ENCODE results near the gene UNK.

Gene UNK

DNA sequence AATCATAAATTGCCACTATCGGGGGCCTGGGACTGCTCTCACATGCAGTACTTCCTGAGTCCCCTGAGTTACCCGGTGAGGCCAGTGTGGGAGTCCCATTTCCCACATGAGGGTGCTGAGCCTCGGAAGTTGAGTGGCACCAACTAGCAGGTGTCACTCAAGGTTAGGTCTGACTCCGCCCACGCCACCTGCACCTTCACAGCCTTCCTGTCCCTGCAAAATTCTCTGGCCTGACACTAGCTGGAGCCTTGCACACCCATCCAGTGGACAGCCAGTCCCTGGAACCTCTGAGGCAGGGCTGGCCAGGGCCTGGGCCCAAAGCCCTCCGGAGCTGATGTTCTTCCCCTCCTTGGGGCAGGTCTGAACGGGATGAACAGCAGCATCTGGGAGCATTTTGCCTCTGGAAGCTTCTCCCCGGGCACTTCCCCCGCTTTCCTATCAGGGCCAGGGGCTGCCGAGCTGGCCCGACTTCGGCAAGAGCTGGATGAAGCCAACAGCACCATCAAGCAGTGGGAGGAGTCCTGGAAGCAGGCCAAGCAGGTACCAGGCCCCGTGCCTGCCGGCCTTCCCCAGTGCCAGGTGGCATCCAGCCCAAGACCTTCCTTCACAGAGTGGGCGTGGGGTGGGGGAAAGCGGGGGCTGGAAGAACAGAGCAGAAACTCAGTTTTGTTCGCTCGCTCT lies 37.7 kb downstream of the UNK start:
- DNase-seq = no peak

DNA sequence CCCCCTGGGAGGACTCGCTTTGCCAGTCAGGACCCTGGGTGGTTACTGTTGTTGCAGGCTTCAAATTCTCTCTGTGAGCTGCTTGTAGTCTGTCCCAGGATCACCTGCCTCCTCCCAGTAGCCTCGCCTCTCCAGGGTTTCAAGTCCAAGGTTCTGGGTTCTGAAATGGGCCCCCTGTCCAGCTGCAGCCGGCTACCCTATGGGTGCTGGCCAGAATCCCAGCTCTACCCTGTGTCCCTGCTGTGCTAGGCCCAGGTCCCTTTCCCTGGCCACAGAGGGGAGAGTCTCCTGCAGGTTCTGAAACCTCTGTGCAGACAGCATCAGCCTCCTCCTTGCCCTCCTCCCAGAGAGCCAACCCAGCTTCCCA lies 38.2 kb downstream of the UNK start:
- no peak for DNase-seq

DNA sequence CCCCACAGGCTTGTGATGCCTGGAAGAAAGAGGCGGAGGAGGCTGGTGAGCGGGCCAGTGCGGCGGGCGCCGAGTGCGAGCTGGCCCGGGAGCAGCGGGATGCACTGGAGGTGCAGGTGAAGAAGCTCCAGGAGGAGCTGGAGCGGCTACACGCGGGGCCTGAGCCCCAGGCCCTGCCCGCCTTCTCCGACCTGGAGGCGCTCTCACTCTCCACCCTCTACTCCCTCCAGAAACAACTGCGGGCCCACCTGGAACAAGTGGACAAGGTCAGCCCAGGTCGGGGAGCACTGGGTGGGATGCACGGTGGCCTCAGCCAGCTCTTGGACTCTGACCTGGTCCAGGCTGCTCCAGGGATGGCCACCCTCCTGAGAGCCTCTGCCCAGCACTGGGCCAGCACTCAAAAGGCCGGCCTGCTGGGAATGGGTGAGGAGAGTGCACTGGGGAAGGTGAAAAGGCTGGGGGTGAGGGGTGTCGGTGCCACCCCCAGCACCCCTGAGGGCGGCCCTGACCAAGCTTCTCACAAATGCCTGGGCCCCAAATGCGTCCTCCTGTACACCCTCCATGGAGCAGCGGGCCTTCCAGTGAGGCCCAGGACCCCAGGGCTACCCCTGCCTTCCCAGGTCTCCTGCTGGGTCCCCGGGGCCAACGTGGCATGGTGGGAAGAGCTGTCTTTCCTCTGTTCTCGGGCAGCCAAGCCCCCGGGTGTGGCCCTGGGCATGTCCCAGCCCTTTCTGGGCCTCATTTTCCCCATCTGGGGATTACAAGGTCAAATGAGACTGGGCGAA lies 38.8 kb downstream of the UNK start:
- DNase-seq = no peak

DNA sequence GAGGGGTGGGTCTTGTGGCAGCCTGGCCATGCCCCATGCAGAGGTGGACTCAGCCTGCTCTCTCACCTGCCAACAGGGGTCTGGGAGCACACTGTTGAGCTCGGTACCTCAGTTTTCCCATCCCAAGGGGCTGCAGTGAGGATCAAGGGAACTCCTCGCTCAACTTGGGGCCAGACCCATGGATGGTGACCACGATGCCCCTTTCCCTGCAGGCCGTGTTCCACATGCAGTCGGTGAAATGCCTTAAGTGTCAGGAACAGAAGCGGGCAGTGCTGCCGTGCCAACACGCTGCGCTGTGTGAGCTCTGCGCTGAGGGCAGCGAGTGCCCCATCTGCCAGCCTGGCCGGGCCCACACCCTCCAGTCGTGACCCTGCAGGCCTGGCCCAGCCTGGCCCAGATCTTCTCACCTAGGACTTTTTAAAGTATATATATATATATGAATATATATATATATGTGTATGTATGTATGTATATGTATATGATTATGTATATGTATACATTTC lies 39.5 kb downstream of the UNK start:
- DNase-seq = no peak

DNA sequence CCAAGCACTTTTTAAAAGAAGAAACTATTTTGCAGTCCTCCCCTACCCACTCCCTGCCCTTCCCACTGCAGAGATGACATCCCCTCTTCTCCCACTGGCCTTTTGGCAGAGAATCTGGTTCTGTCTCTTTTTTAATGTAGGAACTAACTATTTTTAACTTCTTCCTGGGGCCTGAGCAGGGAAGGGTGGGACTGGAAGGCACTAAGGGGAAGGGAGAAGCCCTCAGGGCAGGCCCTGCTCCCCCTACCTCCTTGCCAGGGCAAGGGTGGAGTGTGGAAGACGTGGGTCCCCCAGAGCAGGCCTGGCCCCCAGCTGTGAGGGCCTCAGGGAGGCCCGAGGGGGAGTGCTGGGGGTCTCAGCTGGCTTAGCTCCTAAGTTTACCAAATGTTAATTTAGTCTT lies 40.1 kb downstream of the UNK start:
- DNase-seq = no peak

DNA sequence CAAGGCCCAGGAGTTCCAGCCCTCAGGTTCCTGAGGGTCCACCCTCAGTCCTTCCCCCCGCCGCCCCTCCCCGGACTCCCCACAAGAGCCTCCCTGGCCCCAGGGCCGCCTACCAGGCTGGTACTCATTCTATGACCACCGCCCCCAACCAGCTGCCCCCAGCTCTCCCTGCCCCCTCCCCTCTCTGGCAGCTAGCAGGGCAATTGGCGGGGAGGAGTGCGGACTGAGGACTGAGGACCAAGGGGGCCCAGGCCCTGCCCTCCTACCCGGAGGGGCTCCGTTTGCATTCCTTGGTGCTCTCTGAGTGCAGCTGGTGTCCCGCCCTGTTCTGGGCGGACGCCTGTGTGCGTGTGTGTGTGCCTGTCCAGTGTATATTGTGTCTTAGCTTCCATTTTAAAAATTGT lies 40.5 kb downstream of the UNK start:
- DNase-seq = no peak

DNA sequence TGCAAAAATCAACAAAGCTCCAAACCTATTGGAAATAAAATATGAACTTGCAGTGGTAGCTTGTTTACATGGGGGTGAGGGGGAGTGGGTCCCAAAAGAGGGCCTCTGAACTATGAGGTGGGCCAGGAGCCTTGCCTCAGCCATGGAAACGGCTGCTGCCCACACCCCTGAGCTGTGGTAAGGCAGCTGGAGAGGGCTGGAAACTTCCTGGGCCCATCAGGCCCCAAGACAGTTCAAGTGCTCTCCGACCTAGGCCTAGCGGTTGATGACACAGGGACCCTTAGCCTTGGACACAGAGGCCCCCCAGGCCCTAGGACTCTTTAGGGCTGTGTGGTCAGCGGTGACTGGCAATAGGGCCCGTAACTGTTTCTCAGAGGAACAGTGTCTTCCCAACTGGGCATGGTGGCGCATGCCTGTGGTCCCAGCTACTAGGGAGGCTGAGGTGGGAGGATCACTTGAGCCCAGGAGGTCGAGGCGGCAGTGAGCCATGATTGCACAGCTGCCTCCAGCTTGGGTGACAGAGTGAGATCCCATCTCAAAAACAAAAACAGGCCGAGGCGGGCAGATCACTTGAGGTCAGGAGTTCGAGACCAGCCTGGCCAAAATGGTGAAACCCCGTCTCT lies 41.3 kb downstream of the UNK start:
- no peak for DNase-seq

DNA sequence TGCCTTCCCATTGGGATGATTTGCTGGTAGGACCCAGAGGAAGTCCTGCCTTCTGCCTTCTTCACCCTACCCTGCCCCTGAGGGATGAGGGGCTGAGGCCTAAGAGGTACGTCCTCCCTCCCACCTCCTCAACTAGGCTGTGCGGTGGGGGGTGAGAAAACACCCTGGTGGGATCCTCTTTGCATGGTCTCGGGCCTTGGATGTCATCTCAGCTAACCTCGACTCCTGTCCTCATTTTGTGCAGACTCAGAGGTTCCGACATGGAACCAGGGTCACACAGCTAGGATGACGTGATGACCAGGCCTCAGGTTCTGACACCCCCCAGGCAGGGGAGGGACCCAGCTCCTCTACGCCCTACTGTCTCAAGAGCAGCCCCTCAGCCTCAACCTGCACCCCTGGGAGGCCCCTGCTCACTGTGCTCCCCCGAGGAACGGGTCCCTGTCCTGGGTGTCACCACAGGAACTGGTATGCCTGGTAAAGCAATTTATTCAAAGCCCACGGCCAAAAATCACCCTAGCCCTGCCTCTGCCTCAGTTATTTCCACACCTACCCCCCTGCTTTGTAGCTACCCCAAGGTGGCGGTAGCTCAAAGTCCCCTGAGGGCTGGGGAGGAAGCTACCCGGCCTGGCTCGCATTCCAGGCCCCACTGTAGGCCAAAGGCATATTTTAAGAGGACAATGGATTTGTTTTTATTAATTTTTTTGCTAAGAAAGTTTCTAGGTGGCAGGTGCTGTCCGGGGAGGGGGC lies 42.1 kb downstream of the UNK start:
- DNase-seq = no peak

DNA sequence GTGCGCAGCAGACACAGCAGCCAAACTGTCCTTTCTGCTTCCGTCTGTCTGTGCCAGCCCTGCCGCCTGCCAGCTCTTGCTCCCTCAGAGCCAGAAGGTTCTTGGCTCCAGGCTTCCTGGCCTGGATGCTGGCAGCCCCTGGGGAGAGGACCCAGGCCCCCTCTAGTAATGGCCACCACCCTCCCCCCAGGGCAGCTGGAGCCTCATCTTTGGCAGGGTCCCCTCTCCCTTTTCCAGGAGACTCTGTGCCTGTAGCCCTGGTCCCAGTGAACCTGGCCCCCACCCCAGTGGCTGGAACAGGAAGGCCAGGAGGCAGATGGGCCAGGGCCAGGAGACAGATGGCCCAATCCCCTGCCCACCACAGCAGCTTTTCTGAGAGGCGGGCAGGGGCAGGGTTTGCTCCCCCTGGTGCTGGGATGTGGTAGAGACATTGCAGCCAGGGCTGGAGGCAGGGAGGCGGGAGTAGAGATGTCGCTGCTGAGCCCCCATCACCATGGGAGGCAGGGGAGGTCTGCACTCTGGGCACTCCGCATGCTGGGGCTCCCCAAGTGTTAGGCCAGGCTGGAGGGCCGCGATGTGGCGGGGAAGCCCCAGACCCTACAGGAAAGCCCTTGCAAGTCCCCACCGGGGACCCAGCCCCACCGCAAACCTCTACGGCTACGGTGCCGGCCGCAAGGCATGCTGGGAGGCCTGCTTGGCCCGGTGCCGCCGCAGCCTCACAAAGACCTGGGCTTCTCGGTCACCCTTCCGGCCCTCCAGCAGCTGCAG lies 42.9 kb downstream of the UNK start:
- DNase-seq = peak; percentile 52

DNA sequence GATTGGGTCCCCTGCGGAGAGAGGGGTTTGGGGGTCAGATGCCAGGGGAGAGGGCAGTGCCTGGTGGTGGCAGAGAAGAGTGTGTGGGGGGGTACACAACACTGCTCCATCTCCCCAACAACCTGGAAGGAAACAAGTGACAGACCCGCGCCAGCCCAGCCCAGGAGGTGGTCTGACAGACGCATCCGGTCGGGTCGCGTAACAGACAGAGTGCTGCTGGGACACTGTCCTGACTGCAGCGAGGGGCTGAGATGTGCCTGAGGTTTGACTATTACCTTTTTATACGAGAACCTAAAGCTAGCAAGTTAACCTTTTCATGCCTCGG lies 43.4 kb downstream of the UNK start:
- DNase-seq = no peak

DNA sequence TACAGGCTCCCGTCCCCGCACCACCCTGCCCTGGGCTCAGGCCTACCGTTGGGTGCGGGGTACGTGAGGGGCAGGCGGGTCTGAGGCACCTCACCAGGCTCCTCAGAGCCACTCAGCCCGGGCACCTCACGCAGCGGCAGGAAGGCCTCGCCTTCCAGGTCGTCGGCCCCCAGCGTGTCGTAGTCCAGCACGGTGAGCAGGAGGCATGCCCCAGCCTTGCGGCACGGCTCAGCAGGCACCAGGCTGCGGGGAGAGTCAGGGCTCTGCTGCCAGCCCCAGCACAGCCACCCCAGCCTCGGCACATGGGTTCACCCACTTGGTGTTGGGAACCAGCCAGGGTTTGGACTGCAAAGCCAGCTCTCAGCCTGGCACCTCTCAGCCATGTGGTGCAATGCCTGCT lies 44.1 kb downstream of the UNK start:
- no peak for DNase-seq

DNA sequence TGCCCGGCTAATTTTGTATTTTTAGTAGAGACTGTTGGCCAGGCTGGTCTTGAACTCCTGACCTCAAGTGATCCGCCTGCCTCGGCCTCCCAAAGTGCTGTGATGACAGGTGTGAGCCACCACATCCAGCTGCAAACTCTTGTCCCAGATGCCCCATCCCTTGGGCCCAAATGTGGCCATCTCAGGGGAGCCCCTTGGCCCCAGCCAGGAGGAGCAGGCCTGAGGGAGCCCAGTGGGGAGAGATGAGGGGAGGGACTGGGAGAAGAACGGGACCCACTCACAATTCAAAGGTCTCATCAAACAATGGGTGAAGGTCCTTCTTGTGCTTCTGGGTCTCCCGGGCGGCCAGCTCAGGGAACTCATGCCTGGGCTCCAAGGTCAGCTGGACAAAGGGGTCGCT lies 45.1 kb downstream of the UNK start:
- no peak for DNase-seq

DNA sequence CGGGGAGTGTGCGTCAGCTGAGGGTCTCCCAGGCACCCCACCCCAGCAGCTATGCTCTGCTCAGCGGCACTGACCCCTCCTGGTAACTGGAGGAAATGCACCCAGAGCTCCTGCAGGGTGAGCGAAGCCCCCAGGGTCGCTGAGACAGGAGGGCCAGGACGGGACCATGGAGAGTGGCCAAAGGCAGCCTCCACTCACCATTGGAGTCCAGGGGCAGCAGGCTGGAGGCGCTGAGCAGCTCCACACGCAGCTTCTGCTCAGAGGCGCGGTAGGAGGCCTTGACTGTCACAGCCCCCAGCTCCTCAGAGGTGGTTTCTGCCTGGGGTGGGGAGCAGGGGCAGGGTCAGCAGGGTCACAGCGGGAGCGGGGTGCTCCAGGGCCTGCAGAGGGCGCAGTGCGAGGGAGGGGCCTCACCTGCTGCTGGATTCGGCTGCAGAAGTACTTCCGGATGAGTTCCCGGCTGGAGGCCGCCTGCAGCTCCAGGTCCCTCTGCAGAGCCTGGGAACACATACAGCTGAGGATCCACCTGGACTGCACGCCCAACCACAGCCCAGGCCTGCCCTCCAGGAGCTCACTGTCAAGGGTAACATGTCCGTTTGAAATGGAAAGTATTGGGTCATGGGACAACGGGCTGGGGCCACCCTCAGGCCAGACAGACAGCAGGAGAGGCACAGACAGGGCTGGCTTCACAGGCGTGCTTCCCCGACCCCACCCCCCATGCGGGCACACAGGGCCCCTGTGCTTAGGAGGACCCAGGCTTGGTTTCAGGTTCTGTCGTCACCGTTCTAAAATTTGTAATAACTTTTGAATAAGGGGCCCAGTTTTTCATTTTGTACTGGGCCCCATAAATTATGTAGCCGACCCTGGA lies 45.8 kb downstream of the UNK start:
- DNase-seq = peak; percentile 22

DNA sequence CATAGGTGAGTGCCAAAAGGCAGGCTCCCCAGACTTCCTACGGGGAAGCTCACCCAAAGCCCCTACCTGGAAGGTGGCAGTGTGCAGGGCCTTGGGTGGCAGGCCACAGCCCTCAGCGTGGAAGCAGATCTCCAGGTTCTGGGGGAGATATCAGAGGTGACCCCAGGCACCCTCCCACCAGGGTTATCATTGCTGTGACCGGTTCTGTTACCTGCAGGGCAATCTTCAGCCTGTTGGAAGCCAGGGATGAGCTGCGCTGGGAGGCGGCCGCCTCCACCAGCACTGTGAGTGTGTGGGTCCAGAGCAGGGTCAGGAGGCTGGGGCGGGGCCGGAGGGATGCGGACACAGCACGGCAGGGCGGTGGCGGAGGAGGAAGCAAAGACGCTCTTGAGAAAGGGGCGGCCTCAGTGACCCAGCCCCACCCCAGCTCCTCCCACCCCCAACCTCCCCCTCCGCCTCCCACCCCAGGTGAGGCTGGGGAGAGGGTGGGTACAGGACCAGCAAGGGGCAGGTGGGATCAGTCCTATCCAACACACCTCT lies 46.5 kb downstream of the UNK start:
- DNase-seq = no peak

DNA sequence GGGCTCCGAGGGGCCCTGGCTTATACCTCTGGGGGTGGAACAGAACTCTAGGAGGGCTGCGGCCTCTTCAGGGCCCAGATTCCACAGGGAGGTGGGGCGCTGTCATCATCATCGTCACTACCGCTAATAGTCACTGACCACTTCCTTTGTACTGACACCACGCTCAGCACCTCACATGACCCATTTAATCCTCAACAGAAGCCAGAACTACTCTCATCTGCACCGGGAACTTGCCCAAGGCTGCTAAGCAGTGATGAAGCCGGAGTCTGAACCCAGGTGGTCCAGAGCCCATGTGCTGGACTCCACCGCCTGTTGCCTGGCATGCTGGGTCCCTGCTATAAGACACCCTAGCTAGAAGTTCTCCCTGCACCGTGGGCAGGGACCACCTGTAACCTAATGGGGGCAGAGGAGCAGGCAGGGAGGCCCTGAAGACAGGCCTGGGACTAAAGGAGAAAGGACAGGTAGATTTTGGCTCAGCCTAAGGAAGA lies 47.6 kb downstream of the UNK start:
- DNase-seq = no peak

DNA sequence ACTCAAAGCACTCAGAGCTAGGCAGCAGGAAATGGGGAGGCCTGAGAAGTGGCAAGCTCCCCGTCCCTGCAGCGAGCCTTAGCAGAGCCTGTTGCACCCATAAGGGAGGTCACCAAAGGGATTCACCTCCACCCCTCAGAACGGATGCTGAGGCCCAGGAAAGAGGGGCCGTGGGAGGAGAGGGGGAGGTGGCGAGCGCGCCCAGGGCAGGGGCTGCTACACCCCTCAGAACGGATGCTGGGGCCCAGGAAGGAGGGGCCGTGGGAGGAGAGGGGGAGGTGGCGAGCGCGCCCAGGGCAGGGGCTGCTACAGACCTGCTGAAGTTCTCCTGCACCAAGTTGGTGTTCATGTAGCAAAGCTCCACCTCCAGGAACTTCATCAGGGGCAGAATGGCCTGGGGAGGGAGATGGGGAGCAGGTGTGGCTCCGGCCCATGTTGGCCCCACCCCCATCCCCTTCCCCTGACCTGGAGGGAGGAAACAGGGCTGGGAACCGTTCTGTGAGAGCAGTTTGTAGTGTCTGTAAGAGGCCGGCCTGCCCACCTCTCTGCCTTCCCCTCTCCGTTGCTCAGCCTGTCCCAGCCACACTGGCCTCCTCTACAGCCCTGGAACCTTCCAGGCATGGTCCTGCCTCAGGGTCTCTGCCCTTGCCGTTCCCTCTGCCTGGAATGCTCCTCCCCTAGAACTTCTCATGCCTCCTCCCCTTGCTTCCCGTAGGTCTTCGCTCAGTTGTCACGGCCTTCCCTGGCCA lies 48.2 kb downstream of the UNK start:
- no peak for DNase-seq

DNA sequence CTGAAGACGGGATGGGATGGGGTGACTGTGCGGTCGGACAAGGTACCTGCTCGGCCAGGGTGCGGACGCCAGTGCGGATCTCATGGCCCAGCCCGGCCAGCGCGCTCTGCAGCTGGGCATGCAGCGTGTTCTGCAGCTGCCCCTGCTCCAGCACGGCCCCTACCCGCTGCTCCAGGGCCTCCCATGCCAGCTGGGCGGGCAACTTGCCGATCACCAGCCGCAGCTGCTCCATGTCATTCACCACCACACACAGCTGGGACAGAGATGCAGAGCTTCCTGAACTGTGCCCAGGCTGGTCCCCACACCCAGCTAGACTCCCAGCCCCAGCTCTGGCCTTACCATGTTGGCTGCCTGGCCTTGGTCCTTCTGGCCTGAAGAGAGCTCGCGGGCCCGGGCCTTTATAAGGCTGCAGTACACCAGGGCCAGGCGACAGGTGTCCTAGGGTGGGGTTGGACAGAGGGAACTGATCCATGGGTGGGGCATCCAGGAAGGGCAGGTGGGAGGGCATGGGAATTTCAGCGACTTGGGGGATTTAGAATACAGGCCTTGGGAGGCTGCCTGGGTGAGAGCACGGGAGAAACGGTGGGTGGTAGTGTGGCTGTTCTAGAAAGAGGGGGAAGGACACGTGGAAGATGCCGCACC lies 49.8 kb downstream of the UNK start:
- no peak for DNase-seq

DNA sequence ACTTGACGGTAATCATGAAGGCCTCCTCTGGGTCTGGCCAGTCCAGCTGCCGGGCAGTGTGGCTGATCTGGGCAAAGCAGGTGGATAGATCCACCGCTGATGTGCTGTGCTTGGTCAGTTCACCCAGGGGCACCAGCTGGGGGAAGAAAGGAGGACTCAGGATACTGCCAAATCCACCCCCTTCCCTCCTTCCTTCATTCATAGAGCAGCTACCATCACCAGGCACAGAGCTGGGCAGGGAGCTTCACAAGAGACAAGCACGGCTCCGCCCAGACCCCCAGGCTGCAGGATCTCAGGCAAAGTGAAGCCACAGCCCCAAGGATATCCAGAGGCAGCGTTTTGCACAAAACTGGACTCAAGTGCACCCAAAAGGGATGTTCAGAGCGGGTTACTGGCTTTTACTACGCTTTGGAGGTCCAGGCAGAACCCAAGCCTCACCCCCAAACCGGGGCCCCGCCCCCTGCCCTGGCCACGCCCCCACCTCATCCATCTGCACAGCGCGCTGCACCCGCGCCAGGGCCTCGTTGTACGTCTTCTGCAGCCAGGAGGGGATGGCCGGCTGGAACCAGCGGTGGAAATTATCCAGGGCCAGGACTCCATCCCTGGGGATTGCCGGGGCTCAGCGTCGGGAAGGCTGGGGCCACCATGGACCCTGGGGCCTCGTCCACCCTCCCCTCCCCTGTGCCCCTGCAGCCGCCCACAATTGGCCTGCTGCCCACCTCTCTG lies 50.5 kb downstream of the UNK start:
- no peak for DNase-seq

DNA sequence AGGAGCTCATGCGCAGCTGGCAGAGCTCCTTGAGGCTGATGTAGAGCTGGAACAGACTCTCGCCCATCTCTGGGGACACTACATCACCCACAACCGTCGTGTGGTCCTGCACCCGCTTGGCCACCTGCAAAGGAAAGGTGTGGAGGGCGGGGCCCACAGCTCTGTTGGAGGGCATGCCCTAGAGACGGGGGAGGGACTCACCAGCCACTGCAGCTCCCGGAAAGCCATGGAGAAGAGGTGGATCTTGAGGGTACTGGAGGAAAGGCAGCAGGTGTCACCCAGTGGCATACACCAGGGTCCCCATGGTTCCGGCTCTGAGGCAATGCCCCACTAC lies 51.0 kb downstream of the UNK start:
- no peak for DNase-seq

All from activated CD4-positive, alpha-beta T cell treated with anti-CD3 and anti-CD28 coated beads for 1 hour (primary cell).